GM12875 (cell line): Measurements from ENCODE around the gene VEPH1.

Experiments used
- H3K4me3 ChIP-seq: one replicate; pipeline ENCODE4 v1.5.1; 2011; ENCODE audit warnings: low read depth, low read length, control low read depth
- CTCF ChIP-seq: IDR thresholded peaks from 2 replicates; pipeline ENCODE4 v1.5.1; 2011; ENCODE audit warnings: low read depth, mild to moderate bottlenecking, control low read depth, inconsistent platforms, low read length, moderate library complexity, borderline replicate concordance; ENCODE audit not compliant: insufficient read depth

Gene VEPH1

DNA sequence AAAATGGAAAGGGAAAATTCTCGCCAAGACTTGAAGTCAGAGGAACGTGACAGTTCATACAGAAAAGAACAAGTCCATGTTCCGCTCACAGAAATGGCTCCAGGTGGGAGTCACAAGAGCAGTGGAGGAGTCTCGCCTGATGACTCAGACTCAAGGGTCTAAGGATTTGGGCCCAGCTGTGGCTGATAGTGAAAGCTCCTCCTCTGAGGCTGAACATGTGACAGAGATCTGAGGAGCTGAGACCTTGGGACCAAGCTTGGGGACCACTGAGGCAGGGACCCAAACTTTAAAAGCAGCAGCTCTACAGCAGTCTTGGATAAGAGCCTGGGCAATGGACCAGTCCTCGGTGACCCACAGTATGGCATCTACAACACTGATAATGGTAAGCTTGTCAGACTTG, 9.3 kb upstream of the VEPH1 start:
- no peak overlapping the region for H3K4me3 ChIP-seq

GRCh38 chr3:157508461-157508860, 5.2 kb upstream of the VEPH1 start:
- TF ChIP-seq CTCF = no peak
- H3K4me3 ChIP-seq = no peak overlapping the region

More for the DNA sequence above, 9.3 kb upstream of the VEPH1 start:
- TF ChIP-seq CTCF = no peak

GRCh38 chr3:157501863-157502262, 1.4 kb downstream of the VEPH1 start:
- no peak for TF ChIP-seq CTCF
- no peak overlapping the region for H3K4me3 ChIP-seq

GRCh38 chr3:157500232-157500631, 3.0 kb downstream of the VEPH1 start:
- H3K4me3 ChIP-seq = no peak overlapping the region
- no peak for TF ChIP-seq CTCF

DNA sequence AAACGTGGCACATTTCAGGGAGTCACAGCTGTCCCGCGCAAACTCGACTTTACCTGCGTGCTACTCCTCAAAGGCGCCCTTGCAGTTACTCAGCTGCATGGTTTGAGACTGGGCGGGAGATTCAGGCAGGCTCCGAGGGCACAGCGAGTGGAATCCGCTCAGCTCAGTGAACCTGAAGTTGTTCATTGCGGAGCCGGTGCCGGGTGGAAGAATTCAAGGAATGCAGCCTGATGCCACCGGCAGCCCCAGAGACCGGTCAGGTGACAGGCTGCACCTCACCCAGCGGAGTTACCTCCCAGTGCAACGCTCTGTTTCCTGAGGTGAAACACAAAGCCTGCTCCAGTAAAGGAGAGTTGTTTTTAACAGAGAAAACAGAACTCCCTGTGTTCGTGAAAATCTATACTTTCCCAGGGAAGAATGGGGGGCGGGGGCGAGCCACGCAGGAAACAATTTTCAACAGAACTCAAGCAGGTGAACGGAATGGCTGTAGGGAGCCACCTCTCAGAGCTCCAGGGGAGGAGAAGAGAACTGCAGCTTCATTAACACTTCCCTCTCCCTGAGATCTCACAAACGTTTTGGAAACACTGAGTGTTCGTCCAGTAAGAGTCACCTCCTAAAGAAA, 3.8 kb downstream of the VEPH1 start:
- H3K4me3 ChIP-seq = no peak overlapping the region
- TF ChIP-seq CTCF = no peak

- no peak for TF ChIP-seq CTCF
- no peak overlapping the region for H3K4me3 ChIP-seq
Observed at GRCh38 chr3:157498371-157498770, 4.8 kb downstream of the VEPH1 start.

DNA sequence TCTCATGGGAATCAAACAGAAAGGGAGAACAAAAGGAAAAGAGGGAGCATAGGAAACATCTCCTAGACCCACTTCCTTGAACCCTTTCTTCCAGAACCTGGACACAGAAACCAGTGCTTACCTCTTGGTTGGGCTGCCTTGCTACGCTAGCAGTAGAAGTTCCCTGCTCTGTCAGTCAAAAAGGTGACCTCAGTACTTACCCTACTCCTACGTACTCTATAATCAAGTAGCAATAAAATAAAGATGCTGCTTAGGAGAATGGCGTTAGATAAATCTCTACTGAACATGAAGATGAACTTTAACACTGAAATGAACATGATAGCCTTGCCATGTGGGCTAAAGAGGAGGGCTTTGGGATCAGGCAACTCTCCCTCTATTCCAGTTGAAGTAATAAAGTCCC, 7.4 kb downstream of the VEPH1 start:
- H3K4me3 ChIP-seq = no peak overlapping the region
- no peak for TF ChIP-seq CTCF
